Aorta (tissue), 5 donors: ENCODE results near the gene SIDT2. TPM values are rescaled to one million over a fixed set of nuclear protein-coding genes. Genes with fewer than 3 reads are reported as not detected.

ENCODE experiments used
- ATAC-seq: fragments of 200-7000 bp; cut with Tn5 transposase; one replicate; pipeline ENCODE4 v1.9.1; 2022; ENCODE audit warnings: moderate library complexity; ENCODE audit not compliant: low FRiP score
- DNase-seq, 2 donors: peaks; one replicate each; pipeline ENCODE4 v3.0.0-alpha.2; 2020
- H3K27ac ChIP-seq, 2 donors: one replicate each; pipeline ENCODE4 v1.5.1; 2013; ENCODE audit warnings: low read length in 2 of 2, mild to moderate bottlenecking in 2 of 2, moderate library complexity in 2 of 2, control low read depth in 1 of 2, inconsistent platforms in 1 of 2, low read depth in 1 of 2
- H3K27me3 ChIP-seq, 2 donors: one replicate each; pipeline ENCODE4 v1.6.1; 2013; ENCODE audit warnings: control low read depth in 1 of 2, low read length in 1 of 2, mild to moderate bottlenecking in 1 of 2, moderate library complexity in 1 of 2; ENCODE audit not compliant: insufficient read depth in 2 of 2, control insufficient read depth in 1 of 2
- H3K36me3 ChIP-seq, 2 donors: one replicate each; pipeline ENCODE4 v1.6.1; 2013; ENCODE audit warnings: control low read depth in 1 of 2, low read length in 1 of 2, mild to moderate bottlenecking in 1 of 2; ENCODE audit not compliant: insufficient read depth in 2 of 2, control insufficient read depth in 1 of 2
- H3K4me1 ChIP-seq, 2 donors: one replicate each; pipeline ENCODE4 v1.6.1; 2013; ENCODE audit warnings: low read length in 2 of 2, control low read depth in 1 of 2, mild to moderate bottlenecking in 1 of 2, moderate library complexity in 1 of 2; ENCODE audit not compliant: insufficient read depth in 2 of 2, control insufficient read depth in 1 of 2
- H3K4me3 ChIP-seq, 2 donors: one replicate each; pipeline ENCODE4 v1.5.1; 2013; ENCODE audit warnings: low read length in 2 of 2, control low read depth in 1 of 2, mild to moderate bottlenecking in 1 of 2
- H3K9me3 ChIP-seq: one replicate; pipeline ENCODE4 v1.6.1; 2013; ENCODE audit warnings: mild to moderate bottlenecking, low read length; ENCODE audit not compliant: control insufficient read depth
- WGBS, 2 donors: extraction: QIAGEN DNeasy Blood & Tissue Kit; methylation state at CpG; one replicate each; pipeline ENCODE4 v1.1.7; 2013; 5-methylcytosine and 5-hydroxymethylcytosine counted together
- intact Hi-C, 2 donors: fragments of 100-400 bp; cut with DNase I; formaldehyde crosslinking; loops; one replicate each; pipeline versions ENCODE4 v1.14.2 to v1.15.0; 2022
- polyA plus RNA-seq, 2 donors: library from polyadenylated mRNA; stranded (reverse); fragments of 200-250 nt; gene quantifications; one replicate each; pipeline ENCODE4 v1.2.3, GENCODE V29; 2013
- total RNA-seq, 2 donors: library from RNA; stranded (reverse); fragmentation: NEBNext Ultra II Directional; extraction: Animal tissue kit (Norgen Biotek cat#: 25700); gene quantifications; one replicate each; pipeline ENCODE4 v1.2.1, GENCODE V29; 2021
- donor health status: healthy with polysubstance abuse.
- donor health status: Bipolar disorder and iron deficiency.
- donor health status: DM: no; HTN: no; CAD: no.
- donor health status: DM: no; HTN: no; CAD: no.
- donor health status: DM: yes; HTN: yes; CAD: no.

SIDT2 gene
- total and polyA plus RNA-seq, 4 donors = 10.4 to 81.3 (median 57.0) TPM

GRCh38 chr11:117189191-117189940 is 10.8 kb downstream of the SIDT2 start:
- Histone ChIP-seq H3K27ac (no peak overlapping the region), H3K4me3 (no peak overlapping the region), H3K36me3 (peaks cover 0 to 2% of the 10 kb centered on the region in 2 donors), H3K9me3 (no peaks in the 10 kb centered on the region), H3K27me3 (no peaks in the 10 kb centered on the region), H3K4me1 (no peaks in the 10 kb centered on the region)
- DNase-seq = peak; percentile 70 to 78
- WGBS, 2 donors = 92% methylated on average over 22 of the region's 22 CpGs
- intact Hi-C loops = no loop called here
- ATAC-seq = no peak

- intact Hi-C loops = no loop called here
- WGBS, 2 donors = 83% methylated on average over 7 to 8 of the region's 8 CpGs
- Histone ChIP-seq H3K4me1 (no peaks in the 10 kb centered on the region), H3K27ac (no peak overlapping the region), H3K36me3 (peaks cover 0 to 2% of the 10 kb centered on the region in 2 donors), H3K9me3 (no peaks in the 10 kb centered on the region), H3K4me3 (no peak overlapping the region), H3K27me3 (no peaks in the 10 kb centered on the region)
- ATAC-seq = no peak
- peak; percentile 43 to 62 for DNase-seq
These were observed 11.5 kb downstream of the SIDT2 start for GRCh38 chr11:117189941-117190544.

- ATAC-seq = no peak
- DNase-seq = peak in 1 of 2 donors; percentile 66
- H3K4me1 ChIP-seq = no peaks in the 10 kb centered on the region
- intact Hi-C loops = no loop called here
- H3K36me3 ChIP-seq = peaks cover 0 to 2% of the 10 kb centered on the region in 2 donors
- no peak overlapping the region for H3K4me3 ChIP-seq
- H3K27ac ChIP-seq = no peak overlapping the region
- no peaks in the 10 kb centered on the region for H3K27me3 ChIP-seq
- WGBS, 2 donors = 87% methylated on average over 26 of the region's 26 CpGs
- H3K9me3 ChIP-seq = no peaks in the 10 kb centered on the region
These were observed 13.3 kb downstream of the SIDT2 start for GRCh38 chr11:117191680-117192400.

- WGBS, 2 donors = 90 to 91% methylated on average over 17 of the region's 17 CpGs
- DNase-seq (no peak), ATAC-seq (no peak)
- no peak overlapping the region for H3K4me3 ChIP-seq
- no peaks in the 10 kb centered on the region for H3K9me3 ChIP-seq
- H3K36me3 ChIP-seq = peaks cover 0 to 2% of the 10 kb centered on the region in 2 donors
- H3K4me1 ChIP-seq = no peaks in the 10 kb centered on the region
- H3K27me3 ChIP-seq = no peaks in the 10 kb centered on the region
- H3K27ac ChIP-seq = no peak overlapping the region
- intact Hi-C loops = no loop called here
These were observed 13.9 kb downstream of the SIDT2 start for GRCh38 chr11:117192401-117192875.

- Histone ChIP-seq H3K36me3 (peaks cover 0 to 2% of the 10 kb centered on the region in 2 donors), H3K9me3 (no peaks in the 10 kb centered on the region), H3K4me3 (no peak overlapping the region), H3K27ac (no peak overlapping the region), H3K4me1 (no peaks in the 10 kb centered on the region), H3K27me3 (no peaks in the 10 kb centered on the region)
- no peak for ATAC-seq
- peak; percentile 47 to 65 for DNase-seq
- WGBS, 2 donors = 94% methylated on average over 15 of the region's 15 CpGs
- intact Hi-C loops = no loop called here
These were observed 14.8 kb downstream of the SIDT2 start for GRCh38 chr11:117193130-117194020.

GRCh38 chr11:117194267-117194666 is 15.7 kb downstream of the SIDT2 start:
- ATAC-seq = no peak
- Histone ChIP-seq H3K27ac (no peak overlapping the region), H3K4me1 (no peaks in the 10 kb centered on the region), H3K36me3 (peaks cover 0 to 2% of the 10 kb centered on the region in 2 donors), H3K4me3 (no peak overlapping the region), H3K9me3 (no peaks in the 10 kb centered on the region), H3K27me3 (no peaks in the 10 kb centered on the region)
- intact Hi-C loops = no loop called here
- DNase-seq = peak; percentile 20 to 38
- WGBS, 2 donors = 61 to 67% methylated on average over 5 of the region's 5 CpGs

GRCh38 chr11:117195258-117195657 is 16.7 kb downstream of the SIDT2 start:
- WGBS, 2 donors = 87 to 92% methylated on average over 4 of the region's 4 CpGs
- intact Hi-C loops = no loop called here
- peak in 1 of 2 donors; percentile 30 for DNase-seq
- Histone ChIP-seq H3K36me3 (no peaks in the 10 kb centered on the region), H3K4me1 (no peaks in the 10 kb centered on the region), H3K9me3 (no peaks in the 10 kb centered on the region), H3K4me3 (no peak overlapping the region), H3K27ac (no peak overlapping the region), H3K27me3 (no peaks in the 10 kb centered on the region)
- no peak for ATAC-seq

GRCh38 chr11:117195761-117196160 is 17.2 kb downstream of the SIDT2 start:
- Histone ChIP-seq H3K27me3 (no peaks in the 10 kb centered on the region), H3K4me1 (no peaks in the 10 kb centered on the region), H3K9me3 (no peaks in the 10 kb centered on the region), H3K27ac (no peak overlapping the region), H3K4me3 (no peak overlapping the region), H3K36me3 (no peaks in the 10 kb centered on the region)
- intact Hi-C loops = no loop called here
- DNase-seq (peak in 1 of 2 donors; percentile 52), ATAC-seq (no peak)
- 93% methylated on average over 19 of the region's 19 CpGs for WGBS, 2 donors
